HepG2 (cell line): ENCODE results near the gene KDM4E. TPM values are rescaled to one million over a fixed set of nuclear protein-coding genes. Genes with fewer than 3 reads are reported as not detected.
A peak's percentile ranks its signal among the peaks of the same experiment; 100 is the strongest.

ENCODE experiments used
- CREM ChIP-seq, 2 experiments: sonication (generic) in 1 of 2; formaldehyde crosslinking in 1 of 2; IDR thresholded peaks; 2 replicates each; pipeline versions ENCODE4 v1.4.0 to v1.6.1; 2016 to 2020; ENCODE audit warnings: antibody characterized with exemption in 1 of 2, mild to moderate bottlenecking in 1 of 2, missing genetic modification reagents in 1 of 2
- FOXM1 ChIP-seq: sonication (generic); formaldehyde crosslinking; IDR thresholded peaks from 2 replicates; pipeline ENCODE4 v1.5.0; 2020; ENCODE audit warnings: missing genetic modification reagents
- HNRNPK ChIP-seq: fragments of 200-400 bp; formaldehyde crosslinking; IDR thresholded peaks from 2 replicates; pipeline ENCODE4 v1.6.1; 2018; ENCODE audit warnings: low read length, low read depth, moderate library complexity, mild to moderate bottlenecking; ENCODE audit not compliant: poor library complexity, severe bottlenecking
- HOXD1 ChIP-seq: sonication (generic); formaldehyde crosslinking; IDR thresholded peaks from 2 replicates; pipeline ENCODE4 v1.5.0; 2020; ENCODE audit warnings: missing genetic modification reagents
- KDM2A ChIP-seq: sonication (generic); formaldehyde crosslinking; IDR thresholded peaks from 2 replicates; pipeline ENCODE4 v1.4.0; 2020; ENCODE audit warnings: low read depth, missing genetic modification reagents, borderline replicate concordance
- KLF12 ChIP-seq: sonication (generic); formaldehyde crosslinking; IDR thresholded peaks from 2 replicates; pipeline ENCODE4 v1.4.0; 2020; ENCODE audit warnings: missing genetic modification reagents, borderline replicate concordance
- MTF1 ChIP-seq: sonication (generic); formaldehyde crosslinking; IDR thresholded peaks from 2 replicates; pipeline ENCODE4 v1.5.0; 2020; ENCODE audit warnings: missing genetic modification reagents
- MTF2 ChIP-seq: sonication (generic); formaldehyde crosslinking; IDR thresholded peaks from 2 replicates; pipeline ENCODE4 v1.5.0; 2020; ENCODE audit warnings: missing genetic modification reagents, borderline replicate concordance
- RAD51 ChIP-seq: fragments of 450-650 bp; IDR thresholded peaks from 2 replicates; pipeline ENCODE4 v1.6.1; 2016; ENCODE audit warnings: borderline replicate concordance
- SCMH1 ChIP-seq: sonication (generic); formaldehyde crosslinking; IDR thresholded peaks from 2 replicates; pipeline ENCODE4 v1.9.0; 2021; ENCODE audit warnings: missing genetic modification reagents, mild to moderate bottlenecking, borderline replicate concordance
- SOX5 ChIP-seq: IDR thresholded peaks from 2 replicates; pipeline ENCODE4 v1.6.1; 2016; ENCODE audit warnings: borderline replicate concordance
- SP2 ChIP-seq: sonication (generic); formaldehyde crosslinking; IDR thresholded peaks from 2 replicates; pipeline ENCODE4 v1.5.1; 2020; ENCODE audit warnings: mild to moderate bottlenecking, missing genetic modification reagents
- SP4 ChIP-seq: sonication (generic); formaldehyde crosslinking; IDR thresholded peaks from 2 replicates; pipeline ENCODE4 v1.8.1; 2023; ENCODE audit warnings: mild to moderate bottlenecking, missing genetic modification reagents
- TARDBP ChIP-seq: sonication (generic); formaldehyde crosslinking; IDR thresholded peaks from 2 replicates; pipeline ENCODE4 v1.8.0; 2022; ENCODE audit warnings: mild to moderate bottlenecking, missing genetic modification reagents
- ZNF234 ChIP-seq: sonication (generic); formaldehyde crosslinking; conservative IDR thresholded peaks from 2 replicates; pipeline ENCODE4 v1.5.1; 2020; ENCODE audit warnings: mild to moderate bottlenecking, missing genetic modification reagents
- ZNF343 ChIP-seq: sonication (generic); formaldehyde crosslinking; IDR thresholded peaks from 2 replicates; pipeline ENCODE4 v1.4.0; 2020; ENCODE audit warnings: mild to moderate bottlenecking, missing genetic modification reagents
- ZNF484 ChIP-seq: sonication (generic); formaldehyde crosslinking; IDR thresholded peaks from 2 replicates; pipeline ENCODE4 v1.5.1; 2020; ENCODE audit warnings: mild to moderate bottlenecking, low read depth, missing genetic modification reagents, borderline replicate concordance
- ZSCAN29 ChIP-seq: sonication (generic); formaldehyde crosslinking; conservative IDR thresholded peaks from 2 replicates; pipeline ENCODE4 v1.4.0; 2020; ENCODE audit warnings: mild to moderate bottlenecking, missing genetic modification reagents
- polyA plus RNA-seq, 8 experiments: library from polyadenylated mRNA; depleted of rRNA in 3 of 8; stranded (reverse) in 7 of 8; unstranded in 1 of 8; fragments of >200 nt; fragmentation: Illumina TruSeq in 4 of 8; extraction: Trizol in 4 of 8; gene quantifications; 2 replicates each; pipeline versions ENCODE4 v1.2.1 to v1.2.3, GENCODE V29; 2011 to 2016; ENCODE audit warnings: low read depth in 4 of 8, missing spikeins in 1 of 8, mixed read lengths in 1 of 8; ENCODE audit not compliant: insufficient read depth in 1 of 8
- total RNA-seq, 5 experiments: library from RNA; depleted of rRNA; stranded (reverse); fragments of >200 nt; fragmentation: Illumina TruSeq; extraction: Trizol; gene quantifications; 2 replicates each; pipeline ENCODE4 v1.2.3, GENCODE V29; 2016; ENCODE audit warnings: low read depth in 1 of 5
- TF ChIP-seq, protein P1 (sequence below): sonication (generic); formaldehyde crosslinking; IDR thresholded peaks from 2 replicates; pipeline ENCODE4 v1.4.0; 2020; ENCODE audit warnings: low read depth, mild to moderate bottlenecking, missing genetic modification reagents
- TF ChIP-seq, protein P2 (sequence below): sonication (generic); formaldehyde crosslinking; conservative IDR thresholded peaks from 2 replicates; pipeline ENCODE4 v1.4.0; 2020; ENCODE audit warnings: missing genetic modification reagents
- TF ChIP-seq, protein P3 (sequence below): IDR thresholded peaks from 2 replicates; pipeline ENCODE4 v1.6.1; 2016; ENCODE audit warnings: missing compliant biosample characterization, missing genetic modification reagents, borderline replicate concordance
- TF ChIP-seq, protein P4 (sequence below): sonication (generic); formaldehyde crosslinking; IDR thresholded peaks from 2 replicates; pipeline ENCODE4 v1.4.0; 2020; ENCODE audit warnings: mild to moderate bottlenecking, missing genetic modification reagents
- TF ChIP-seq, protein P5 (sequence below): sonication (generic); IDR thresholded peaks from 2 replicates; pipeline ENCODE4 v1.6.1; 2016; ENCODE audit warnings: low read depth, borderline replicate concordance

Gene KDM4E
- total and polyA plus RNA-seq, 2 of the 13 experiments (the other 11 are each of a cell fraction or from before 2014, with no cell fraction given): not detected

DNA sequence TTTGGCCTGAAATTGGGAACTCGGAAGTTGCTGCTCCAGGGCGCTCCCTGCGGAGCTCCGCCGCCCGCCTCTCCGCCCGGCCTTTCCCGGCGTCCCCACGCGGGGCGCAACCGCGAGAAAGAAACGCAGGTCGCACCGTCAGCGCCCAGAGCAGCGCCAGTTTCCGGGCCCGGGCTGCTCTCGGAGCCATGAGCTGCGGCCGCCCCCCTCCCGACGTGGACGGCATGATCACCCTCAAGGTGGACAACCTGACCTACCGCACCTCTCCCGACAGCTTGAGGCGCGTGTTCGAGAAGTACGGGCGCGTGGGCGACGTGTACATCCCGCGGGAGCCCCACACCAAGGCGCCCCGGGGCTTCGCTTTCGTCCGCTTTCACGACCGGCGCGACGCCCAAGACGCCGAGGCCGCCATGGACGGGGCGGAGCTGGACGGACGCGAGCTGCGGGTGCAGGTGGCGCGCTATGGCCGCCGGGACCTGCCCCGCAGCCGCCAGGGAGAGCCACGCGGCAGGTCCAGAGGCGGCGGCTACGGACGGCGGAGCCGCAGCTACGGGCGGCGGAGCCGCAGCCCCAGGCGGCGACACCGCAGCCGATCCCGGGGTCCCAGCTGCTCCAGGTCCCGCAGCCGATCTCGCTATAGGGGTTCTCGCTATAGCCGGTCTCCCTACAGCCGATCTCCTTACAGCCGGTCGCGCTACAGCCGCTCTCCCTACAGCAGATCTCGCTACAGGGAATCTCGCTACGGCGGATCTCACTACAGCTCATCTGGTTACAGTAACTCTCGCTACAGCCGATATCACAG lies 42.2 kb downstream of the KDM4E start (continued):
- TF ChIP-seq, protein P1, sequence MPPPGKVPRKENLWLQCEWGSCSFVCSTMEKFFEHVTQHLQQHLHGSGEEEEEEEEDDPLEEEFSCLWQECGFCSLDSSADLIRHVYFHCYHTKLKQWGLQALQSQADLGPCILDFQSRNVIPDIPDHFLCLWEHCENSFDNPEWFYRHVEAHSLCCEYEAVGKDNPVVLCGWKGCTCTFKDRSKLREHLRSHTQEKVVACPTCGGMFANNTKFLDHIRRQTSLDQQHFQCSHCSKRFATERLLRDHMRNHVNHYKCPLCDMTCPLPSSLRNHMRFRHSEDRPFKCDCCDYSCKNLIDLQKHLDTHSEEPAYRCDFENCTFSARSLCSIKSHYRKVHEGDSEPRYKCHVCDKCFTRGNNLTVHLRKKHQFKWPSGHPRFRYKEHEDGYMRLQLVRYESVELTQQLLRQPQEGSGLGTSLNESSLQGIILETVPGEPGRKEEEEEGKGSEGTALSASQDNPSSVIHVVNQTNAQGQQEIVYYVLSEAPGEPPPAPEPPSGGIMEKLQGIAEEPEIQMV (CRISPR knock-in tag): 0 out of 2 replicates have a peak, but pooled peaks have one; percentile 52
- TF ChIP-seq, protein P2, sequence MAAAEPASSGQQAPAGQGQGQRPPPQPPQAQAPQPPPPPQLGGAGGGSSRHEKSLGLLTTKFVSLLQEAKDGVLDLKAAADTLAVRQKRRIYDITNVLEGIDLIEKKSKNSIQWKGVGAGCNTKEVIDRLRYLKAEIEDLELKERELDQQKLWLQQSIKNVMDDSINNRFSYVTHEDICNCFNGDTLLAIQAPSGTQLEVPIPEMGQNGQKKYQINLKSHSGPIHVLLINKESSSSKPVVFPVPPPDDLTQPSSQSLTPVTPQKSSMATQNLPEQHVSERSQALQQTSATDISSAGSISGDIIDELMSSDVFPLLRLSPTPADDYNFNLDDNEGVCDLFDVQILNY (CRISPR knock-in tag): no peak
- TF ChIP-seq SCMH1 (CRISPR knock-in tag): no peak
- no peak for TF ChIP-seq SP2 (CRISPR knock-in tag)
- TF ChIP-seq MTF2 (CRISPR knock-in tag): no peak
- TF ChIP-seq ZNF234 (CRISPR knock-in tag): no peak
- TF ChIP-seq, protein P3, sequence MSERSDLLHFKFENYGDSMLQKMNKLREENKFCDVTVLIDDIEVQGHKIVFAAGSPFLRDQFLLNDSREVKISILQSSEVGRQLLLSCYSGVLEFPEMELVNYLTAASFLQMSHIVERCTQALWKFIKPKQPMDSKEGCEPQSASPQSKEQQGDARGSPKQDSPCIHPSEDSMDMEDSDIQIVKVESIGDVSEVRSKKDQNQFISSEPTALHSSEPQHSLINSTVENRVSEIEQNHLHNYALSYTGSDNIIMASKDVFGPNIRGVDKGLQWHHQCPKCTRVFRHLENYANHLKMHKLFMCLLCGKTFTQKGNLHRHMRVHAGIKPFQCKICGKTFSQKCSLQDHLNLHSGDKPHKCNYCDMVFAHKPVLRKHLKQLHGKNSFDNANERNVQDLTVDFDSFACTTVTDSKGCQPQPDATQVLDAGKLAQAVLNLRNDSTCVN (CRISPR knock-in tag): no peak; the same call in 1 of the 2 replicates
- TF ChIP-seq, protein P4, sequence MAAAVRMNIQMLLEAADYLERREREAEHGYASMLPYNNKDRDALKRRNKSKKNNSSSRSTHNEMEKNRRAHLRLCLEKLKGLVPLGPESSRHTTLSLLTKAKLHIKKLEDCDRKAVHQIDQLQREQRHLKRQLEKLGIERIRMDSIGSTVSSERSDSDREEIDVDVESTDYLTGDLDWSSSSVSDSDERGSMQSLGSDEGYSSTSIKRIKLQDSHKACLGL (CRISPR knock-in tag): peak; percentile 68; the same call in 1 of the 2 replicates
- TF ChIP-seq SP4 (CRISPR knock-in tag): 0 out of 2 replicates have a peak, but pooled peaks have one; percentile 52
- TF ChIP-seq CREM (IDR thresholded peaks at IDR 0.05): no peak
- no peak for TF ChIP-seq CREM (CRISPR knock-in tag; IDR thresholded peaks at IDR 0.05)
- no peak for TF ChIP-seq ZNF484 (CRISPR knock-in tag)
- TF ChIP-seq SOX5 (CRISPR knock-in tag): peak; percentile 10; the same call in 1 of the 2 replicates
- TF ChIP-seq TARDBP (CRISPR knock-in tag): no peak; the same call in 1 of the 2 replicates
- TF ChIP-seq HOXD1 (CRISPR knock-in tag): no peak
- TF ChIP-seq ZNF343 (CRISPR knock-in tag): peak; percentile 90; the same call in 1 of the 2 replicates
- TF ChIP-seq KDM2A (CRISPR knock-in tag): peak; percentile 84
- no peak for TF ChIP-seq RAD51
- no peak for TF ChIP-seq HNRNPK
- TF ChIP-seq ZSCAN29 (CRISPR knock-in tag): no peak
- TF ChIP-seq MTF1 (CRISPR knock-in tag): no peak; the same call in 1 of the 2 replicates
- TF ChIP-seq, protein P5, sequence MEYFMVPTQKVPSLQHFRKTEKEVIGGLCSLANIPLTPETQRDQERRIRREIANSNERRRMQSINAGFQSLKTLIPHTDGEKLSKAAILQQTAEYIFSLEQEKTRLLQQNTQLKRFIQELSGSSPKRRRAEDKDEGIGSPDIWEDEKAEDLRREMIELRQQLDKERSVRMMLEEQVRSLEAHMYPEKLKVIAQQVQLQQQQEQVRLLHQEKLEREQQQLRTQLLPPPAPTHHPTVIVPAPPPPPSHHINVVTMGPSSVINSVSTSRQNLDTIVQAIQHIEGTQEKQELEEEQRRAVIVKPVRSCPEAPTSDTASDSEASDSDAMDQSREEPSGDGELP: no peak; the same call in 1 of the 2 replicates
- no peak for TF ChIP-seq FOXM1
- TF ChIP-seq KLF12 (CRISPR knock-in tag): no peak
